GM19240 (cell line): ENCODE results near the gene CX3CL1.

Source experiments
- DNase-seq: peaks from one replicate; pipeline ENCODE4 v3.0.0; 2011; ENCODE audit warnings: low spot score; ENCODE audit not compliant: insufficient read length

The CX3CL1 gene

DNA sequence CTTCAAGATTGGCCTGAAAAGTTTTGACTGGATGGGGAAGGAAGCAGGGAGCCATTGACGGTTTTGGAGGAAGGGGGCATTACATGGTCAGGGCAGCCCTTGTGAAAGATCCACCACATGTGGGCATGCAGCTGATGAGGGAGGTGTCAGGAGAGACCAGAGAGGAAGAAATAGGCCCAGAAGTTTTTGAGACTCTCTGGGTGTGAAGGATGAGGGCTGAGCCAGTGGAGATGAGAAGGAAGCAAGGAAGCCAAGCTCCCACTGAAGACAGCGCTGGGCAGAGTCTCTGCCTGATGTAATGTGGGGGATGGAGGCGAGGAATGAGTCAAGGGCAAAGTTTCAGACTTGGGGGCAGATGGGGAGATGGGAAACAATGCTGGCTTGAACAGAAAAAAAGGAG is 32.8 kb downstream of the CX3CL1 start:
- DNase-seq, result no peak

DNA sequence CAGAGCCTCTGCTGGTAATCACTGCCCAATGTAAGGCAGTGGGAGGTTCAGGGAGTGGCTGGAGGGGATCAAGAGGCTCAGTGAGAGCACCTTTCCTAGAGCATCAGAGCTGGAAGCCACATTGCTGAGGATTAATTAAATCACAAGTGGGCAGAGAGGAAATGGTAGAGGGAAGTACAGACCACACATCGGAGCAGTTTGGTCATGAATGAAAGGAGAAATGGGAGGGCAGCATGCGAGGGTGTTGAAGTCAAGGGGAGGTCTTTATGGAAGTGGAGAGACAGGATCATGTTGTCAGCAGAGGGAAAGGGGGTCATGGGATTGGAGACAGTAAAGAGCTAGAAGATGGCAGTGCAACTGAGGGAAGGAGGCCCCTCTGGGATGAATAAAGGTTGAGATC is 34.6 kb downstream of the CX3CL1 start:
- no peak for DNase-seq

- no peak for DNase-seq
Measured at GRCh38 chr16:57407521-57408353, 35.4 kb downstream of the CX3CL1 start.

DNA sequence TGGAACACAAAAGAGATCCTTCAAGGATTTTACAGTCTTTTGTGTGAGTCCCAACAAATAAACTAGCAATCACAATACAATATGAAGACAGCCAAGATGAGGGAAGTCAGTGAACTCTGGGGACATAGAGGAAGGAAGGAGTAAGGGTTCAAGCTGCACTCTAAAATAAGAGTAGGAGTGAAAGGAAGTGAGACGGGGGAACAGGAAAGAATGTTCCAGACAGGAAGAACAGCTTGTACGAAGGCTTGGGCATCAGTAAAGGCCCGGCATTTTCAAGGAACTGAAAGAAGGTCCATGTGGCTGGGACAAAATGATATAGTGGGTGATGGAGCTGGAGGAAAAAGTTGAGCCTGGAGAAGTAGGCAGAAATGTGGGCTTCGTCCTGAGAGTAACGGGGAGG is 36.8 kb downstream of the CX3CL1 start:
- DNase-seq, result no peak

DNA sequence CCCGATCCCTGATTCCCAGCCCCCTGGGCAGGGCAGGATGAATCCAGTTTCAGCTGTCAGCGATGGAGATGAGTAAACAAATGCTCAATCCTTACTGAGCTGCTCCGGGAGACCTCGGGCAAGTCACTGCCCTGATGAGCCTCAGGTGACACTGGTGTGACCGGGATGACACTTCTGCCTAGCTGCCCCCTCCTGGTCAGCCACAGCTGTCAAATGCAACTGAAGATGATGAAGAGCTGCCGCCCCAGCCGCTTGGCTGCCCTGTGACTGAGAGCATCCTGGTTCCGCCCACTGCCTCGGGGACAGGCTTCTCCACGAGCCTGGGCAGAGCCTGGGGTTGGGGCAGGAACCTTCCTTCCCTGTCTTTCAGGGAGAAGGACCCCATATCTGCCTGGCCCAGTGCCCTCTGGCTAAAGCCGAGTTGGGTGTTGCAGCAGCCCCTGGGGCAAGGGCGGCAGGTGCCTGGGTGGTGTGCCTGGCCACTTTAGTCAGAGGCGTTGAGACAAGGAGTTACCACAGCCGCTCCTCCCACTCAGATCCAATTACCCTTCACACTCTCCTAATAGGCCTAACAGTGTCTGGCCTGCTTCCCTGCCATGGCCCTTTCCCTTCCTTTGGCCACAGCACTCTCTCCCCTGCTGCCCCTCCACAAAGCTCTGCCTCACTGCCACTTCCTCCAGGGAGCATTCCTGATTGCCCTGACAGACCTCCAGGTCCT is 37.7 kb downstream of the CX3CL1 start:
- DNase-seq, result no peak

DNA sequence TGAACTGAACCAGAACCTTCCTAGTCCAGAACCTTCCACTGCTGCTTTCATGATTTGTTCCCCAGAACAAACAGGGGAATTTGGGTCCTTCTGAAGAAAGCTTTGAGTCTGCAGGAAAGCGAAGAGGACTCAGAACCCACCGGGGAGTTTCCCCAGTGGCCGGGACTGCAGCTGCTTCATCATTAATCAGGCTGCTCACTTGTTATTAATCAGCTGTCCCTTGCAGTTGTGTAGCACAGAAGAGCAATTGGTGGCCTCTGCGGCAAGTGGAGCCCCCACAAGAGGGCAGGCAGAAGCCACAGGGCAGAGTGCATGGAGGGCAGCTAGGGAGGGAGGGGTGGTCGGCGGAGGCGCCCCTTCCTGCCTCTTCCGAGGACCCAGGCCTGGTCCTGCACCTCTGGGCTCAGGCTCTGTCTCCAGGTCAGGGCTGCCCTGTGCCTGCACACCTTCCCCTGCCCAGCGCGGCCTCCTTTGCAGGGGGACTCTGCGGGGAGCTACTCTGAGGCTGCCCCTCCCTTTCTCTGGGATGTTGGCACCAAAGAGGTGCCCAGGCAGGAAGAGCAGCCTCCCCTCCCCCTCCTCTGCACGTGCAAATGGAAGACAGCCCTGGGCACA is 39.2 kb downstream of the CX3CL1 start:
- no peak for DNase-seq

DNA sequence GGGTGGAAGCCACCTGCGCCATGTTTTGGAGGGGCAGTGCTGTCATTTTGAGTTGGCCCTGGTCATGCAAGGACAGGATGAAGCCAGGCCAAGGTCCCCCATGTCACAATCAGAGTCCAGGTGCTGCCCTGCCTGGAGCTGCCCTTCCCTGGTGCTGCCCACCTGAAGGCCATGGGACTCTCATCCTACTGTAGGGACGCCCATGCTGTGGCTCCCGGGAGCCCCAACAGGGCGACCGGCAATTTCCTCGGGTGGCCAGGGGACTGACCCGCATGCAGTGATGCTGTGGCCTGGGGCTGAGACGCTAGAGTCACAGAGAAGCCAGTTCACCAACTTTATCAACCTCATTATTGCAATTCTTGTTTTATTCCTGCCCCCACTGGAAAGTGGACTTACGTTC is 40.3 kb downstream of the CX3CL1 start:
- DNase-seq, result no peak

GRCh38 chr16:57413301-57413730 is 41.0 kb downstream of the CX3CL1 start:
- DNase-seq, result no peak

- no peak for DNase-seq
Measured at GRCh38 chr16:57413733-57414132, 41.4 kb downstream of the CX3CL1 start.

- no peak for DNase-seq
Measured at GRCh38 chr16:57416084-57416483, 43.8 kb downstream of the CX3CL1 start.

- no peak for DNase-seq
Measured at GRCh38 chr16:57419506-57419905, 47.2 kb downstream of the CX3CL1 start.

- DNase-seq, result no peak
Measured at GRCh38 chr16:57422026-57422944, 50.0 kb downstream of the CX3CL1 start.

- DNase-seq, result no peak
Measured at GRCh38 chr16:57423152-57423551, 50.9 kb downstream of the CX3CL1 start.

- no peak for DNase-seq
Measured at GRCh38 chr16:57424583-57424982, 52.3 kb downstream of the CX3CL1 start.

DNA sequence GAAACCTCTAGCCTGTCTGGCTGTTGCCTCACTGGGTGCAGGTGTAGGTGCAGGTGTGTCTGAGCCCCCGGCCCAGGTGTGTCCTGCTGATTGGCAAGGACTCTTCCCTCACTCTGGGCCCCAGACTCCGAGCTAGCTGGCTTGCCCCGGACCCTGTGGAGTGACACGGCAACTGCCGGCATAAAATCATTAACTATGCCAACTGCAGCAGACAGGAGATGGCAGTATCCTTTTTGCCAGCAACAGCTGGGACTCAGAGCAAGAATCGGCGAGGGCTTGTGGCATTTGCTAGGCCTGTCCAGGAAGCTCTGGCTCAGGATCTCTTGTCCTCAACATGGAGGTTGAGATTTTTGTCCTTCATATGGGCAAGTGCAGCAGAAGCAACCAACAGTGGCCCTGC is 54.1 kb downstream of the CX3CL1 start:
- no peak for DNase-seq

DNA sequence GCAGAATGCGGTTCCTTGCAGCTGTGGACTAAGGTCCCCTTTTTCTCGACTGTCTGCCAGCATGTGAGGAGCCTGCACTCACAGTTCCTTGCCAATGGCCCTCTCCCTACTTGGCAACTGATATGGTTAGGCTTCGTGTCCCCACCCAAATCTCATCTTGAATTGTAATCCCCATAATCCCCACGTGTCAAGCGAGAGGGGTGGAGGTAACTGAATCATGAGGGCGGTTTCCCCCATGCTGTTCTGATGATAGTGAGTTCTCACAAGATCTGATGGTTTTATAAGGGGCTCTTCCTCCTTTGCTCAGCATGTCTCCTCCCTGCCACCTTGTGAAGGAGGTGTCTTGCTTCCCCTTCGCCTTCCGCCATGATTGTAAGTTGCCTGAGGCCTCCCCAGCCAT is 55.0 kb downstream of the CX3CL1 start:
- DNase-seq, result no peak

GRCh38 chr16:57427824-57428223 is 55.5 kb downstream of the CX3CL1 start:
- DNase-seq, result no peak

GRCh38 chr16:57430955-57431354 is 58.7 kb downstream of the CX3CL1 start:
- DNase-seq, result no peak

DNA sequence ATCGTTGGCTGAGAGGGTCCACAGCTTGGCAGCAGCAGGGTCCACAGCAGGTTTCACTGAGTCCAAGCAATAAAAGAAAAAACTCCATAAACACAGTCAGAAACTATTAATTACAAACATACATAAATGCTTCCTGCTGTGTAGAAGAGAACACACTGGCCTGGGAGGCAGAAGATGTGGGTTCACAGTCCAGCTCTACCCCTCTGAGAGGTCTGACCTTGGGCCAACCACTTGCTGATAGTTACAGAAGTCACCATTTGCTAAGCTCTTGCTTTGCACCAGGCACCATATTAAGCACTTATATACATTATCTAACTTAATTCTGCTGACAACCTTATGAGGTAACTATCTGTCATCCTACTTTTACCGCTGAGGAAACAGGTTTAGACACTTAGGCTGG is 60.2 kb downstream of the CX3CL1 start:
- DNase-seq, result no peak

DNA sequence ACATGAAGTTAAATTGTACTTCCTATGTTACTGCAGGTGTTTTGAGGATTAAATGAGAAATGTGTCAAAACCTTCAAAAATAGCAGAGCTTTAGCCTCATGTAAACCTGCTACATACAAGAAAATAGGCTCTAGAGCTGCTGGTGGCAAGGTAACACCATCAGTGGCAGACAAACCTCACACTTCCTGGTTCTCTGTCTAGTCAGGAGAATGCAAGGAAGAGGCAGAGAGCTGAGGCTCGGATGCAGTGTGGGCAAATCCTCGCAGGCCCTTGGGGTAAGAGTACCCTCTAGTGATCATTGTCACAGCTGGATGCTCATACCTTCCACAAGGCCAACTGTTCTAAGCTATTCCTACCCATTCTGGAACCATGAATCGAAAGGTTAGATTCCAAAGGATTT is 60.7 kb downstream of the CX3CL1 start:
- DNase-seq, result no peak

DNA sequence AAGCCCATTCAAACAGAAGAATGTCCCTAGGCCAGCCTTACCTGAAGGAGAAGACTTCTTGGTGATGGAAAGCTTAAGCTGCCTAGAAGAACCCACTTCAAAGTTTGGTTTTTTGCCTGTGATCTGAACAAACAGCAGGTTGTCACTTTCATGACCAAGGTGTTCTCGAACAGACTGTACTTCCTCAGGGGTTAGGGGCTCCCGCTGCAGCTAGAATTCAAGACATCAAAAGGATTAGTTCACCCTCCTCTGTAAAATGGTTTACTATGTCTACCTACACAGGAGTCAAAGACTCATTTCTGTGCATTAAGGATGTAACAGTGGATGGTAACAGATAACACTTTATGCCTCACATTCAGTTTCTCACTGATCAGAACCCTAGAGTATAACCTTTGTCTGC is 61.7 kb downstream of the CX3CL1 start:
- no peak for DNase-seq
